ENCODE data around the gene TST. TPM values are rescaled to one million over a fixed set of nuclear protein-coding genes. Genes with fewer than 3 reads are reported as not detected.

The TST gene
- polyA plus RNA-seq, 3 donors: 17.3 to 41.7 (median 34.5) TPM

DNA sequence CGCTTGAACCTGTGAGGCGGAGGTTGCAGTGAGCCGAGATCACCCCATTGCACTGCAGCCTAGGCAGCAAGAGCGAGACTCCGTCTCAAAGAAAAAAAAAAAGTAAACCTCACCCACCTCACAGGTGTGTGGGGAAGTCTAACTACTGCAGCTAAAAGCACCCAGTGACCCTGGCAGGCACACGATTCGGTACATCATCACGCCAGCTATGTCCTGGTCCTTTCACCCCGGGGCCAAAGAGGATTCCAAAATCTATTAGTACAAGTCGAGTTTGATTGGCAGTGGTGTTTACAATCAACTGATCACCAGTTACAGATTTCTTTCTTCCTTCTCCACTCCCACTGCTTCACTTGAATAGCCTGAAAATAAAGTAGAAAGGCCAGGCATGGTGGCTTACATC is 6.3 kb downstream of the TST start:
- DNase-seq: no peak
- Mint-ChIP-seq H3K9me3 (peaks cover 0 to 2% (median 0%) of the 10 kb centered on the region in 7 donors), H3K36me3 (peaks cover 11 to 18% of the 10 kb centered on the region in 2 donors), H3K4me3 (no peak overlapping the region), H3K27ac (peak overlapping the region in 1 of 7 donors; percentile 14), H3K27me3 (ENCODE audit: low read depth in 3 of 3) (peaks cover 5 to 19% (median 8%) of the 10 kb centered on the region in 3 donors), H3K4me1 (peaks cover 14% of the 10 kb centered on the region)
- Histone ChIP-seq H3K36me3 (replicated peaks in 1 of 2; ENCODE audit: control insufficient read depth in 1 of 2, insufficient read depth in 2 of 2, low read length in 2 of 2) (peaks cover 0 to 9% of the 10 kb centered on the region in 2 donors), H3K27ac (ENCODE audit: low read depth in 1 of 2, low read length in 2 of 2) (no peak overlapping the region), H3K27me3 (ENCODE audit: control insufficient read depth in 2 of 2, insufficient read depth in 2 of 2, low read length in 2 of 2) (peaks cover 0 to 9% of the 10 kb centered on the region in 2 donors), H4K20me1 (ENCODE audit: insufficient read depth, low read length) (peaks cover 14% of the 10 kb centered on the region), H3K4me3 (replicated peaks in 1 of 3; ENCODE audit: low read depth in 2 of 3, low read length in 3 of 3) (no peak overlapping the region), H3K4me1 (ENCODE audit: control insufficient read depth in 1 of 2, insufficient read depth in 2 of 2, low read length in 2 of 2) (peaks cover 3 to 8% of the 10 kb centered on the region in 2 donors), H3K79me2 (ENCODE audit: insufficient read depth, low read length) (peaks cover 2% of the 10 kb centered on the region), H3K9ac (ENCODE audit: insufficient read depth, low read length, poor library complexity, severe bottlenecking) (no peak overlapping the region), H3K4me2 (replicated peaks; ENCODE audit: extremely low read depth, low read length, poor library complexity, severe bottlenecking) (no peak overlapping the region), H2AFZ (ENCODE audit: insufficient read depth, low read depth, low read length, poor library complexity, severe bottlenecking) (no peak overlapping the region), H3K9me3 (replicated peaks in 1 of 2; ENCODE audit: control insufficient read depth in 1 of 2, insufficient read depth in 1 of 2, low read length in 2 of 2) (no peaks in the 10 kb centered on the region)
- WGBS (ENCODE audit: insufficient coverage): 94% methylated on average over 3 of the region's 10 CpGs
- intact Hi-C loops (cut with micrococcal nuclease): no loop called here
- TF ChIP-seq, protein P1, sequence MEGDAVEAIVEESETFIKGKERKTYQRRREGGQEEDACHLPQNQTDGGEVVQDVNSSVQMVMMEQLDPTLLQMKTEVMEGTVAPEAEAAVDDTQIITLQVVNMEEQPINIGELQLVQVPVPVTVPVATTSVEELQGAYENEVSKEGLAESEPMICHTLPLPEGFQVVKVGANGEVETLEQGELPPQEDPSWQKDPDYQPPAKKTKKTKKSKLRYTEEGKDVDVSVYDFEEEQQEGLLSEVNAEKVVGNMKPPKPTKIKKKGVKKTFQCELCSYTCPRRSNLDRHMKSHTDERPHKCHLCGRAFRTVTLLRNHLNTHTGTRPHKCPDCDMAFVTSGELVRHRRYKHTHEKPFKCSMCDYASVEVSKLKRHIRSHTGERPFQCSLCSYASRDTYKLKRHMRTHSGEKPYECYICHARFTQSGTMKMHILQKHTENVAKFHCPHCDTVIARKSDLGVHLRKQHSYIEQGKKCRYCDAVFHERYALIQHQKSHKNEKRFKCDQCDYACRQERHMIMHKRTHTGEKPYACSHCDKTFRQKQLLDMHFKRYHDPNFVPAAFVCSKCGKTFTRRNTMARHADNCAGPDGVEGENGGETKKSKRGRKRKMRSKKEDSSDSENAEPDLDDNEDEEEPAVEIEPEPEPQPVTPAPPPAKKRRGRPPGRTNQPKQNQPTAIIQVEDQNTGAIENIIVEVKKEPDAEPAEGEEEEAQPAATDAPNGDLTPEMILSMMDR (IDR thresholded peaks at IDR 0.05): no peak

DNA sequence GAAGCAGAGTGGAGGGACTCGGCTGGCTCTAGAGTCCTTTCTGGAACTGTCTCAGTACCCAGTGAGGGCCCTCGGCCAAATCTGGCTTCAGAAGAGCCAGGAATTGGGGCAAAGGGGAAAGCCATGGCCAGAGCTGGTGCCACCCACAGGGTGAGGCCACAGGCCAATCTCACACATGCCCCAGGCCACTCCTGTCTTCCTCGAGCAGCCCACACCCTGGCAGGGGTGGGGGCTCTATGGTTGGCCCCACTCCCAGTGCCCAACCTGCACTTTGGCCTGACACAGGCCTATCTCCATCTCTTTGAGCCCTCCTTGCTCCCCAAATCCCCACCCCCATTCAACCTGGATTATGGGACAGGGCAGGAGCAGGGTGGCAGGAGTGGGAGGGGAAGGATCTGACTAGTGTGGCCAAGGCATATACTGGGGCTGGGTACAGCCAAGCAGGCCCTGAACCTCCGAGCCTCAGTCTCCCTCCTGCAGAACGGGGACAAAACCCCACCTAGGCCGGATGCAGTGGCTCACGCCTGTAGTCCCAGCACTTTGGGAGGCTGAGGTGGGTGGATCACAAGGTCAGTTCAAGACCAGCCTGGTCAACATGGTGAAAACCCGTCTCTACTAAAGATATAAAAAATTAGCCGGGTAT is 6.9 kb downstream of the TST start:
- peaks cover 12% of the 10 kb centered on the region for H3K4me1 Mint-ChIP-seq
- DNase-seq: no peak
- Histone ChIP-seq H3K4me1 (ENCODE audit: control insufficient read depth in 1 of 2, insufficient read depth in 2 of 2, low read length in 2 of 2) (peaks cover 0 to 2% of the 10 kb centered on the region in 2 donors), H3K4me2 (replicated peaks; ENCODE audit: extremely low read depth, low read length, poor library complexity, severe bottlenecking) (no peak overlapping the region), H2AFZ (ENCODE audit: insufficient read depth, low read depth, low read length, poor library complexity, severe bottlenecking) (no peak overlapping the region), H3K9me3 (replicated peaks in 1 of 2; ENCODE audit: control insufficient read depth in 1 of 2, insufficient read depth in 1 of 2, low read length in 2 of 2) (no peaks in the 10 kb centered on the region), H3K27ac (ENCODE audit: low read depth in 1 of 2, low read length in 2 of 2) (no peak overlapping the region), H3K79me2 (ENCODE audit: insufficient read depth, low read length) (no peaks in the 10 kb centered on the region), H3K9ac (ENCODE audit: insufficient read depth, low read length, poor library complexity, severe bottlenecking) (no peak overlapping the region), H4K20me1 (ENCODE audit: insufficient read depth, low read length) (peaks cover 9% of the 10 kb centered on the region), H3K4me3 (replicated peaks in 1 of 3; ENCODE audit: low read depth in 2 of 3, low read length in 3 of 3) (no peak overlapping the region), H3K27me3 (ENCODE audit: control insufficient read depth in 2 of 2, insufficient read depth in 2 of 2, low read length in 2 of 2) (peaks cover 0 to 9% of the 10 kb centered on the region in 2 donors), H3K36me3 (replicated peaks in 1 of 2; ENCODE audit: control insufficient read depth in 1 of 2, insufficient read depth in 2 of 2, low read length in 2 of 2) (peaks cover 0 to 9% of the 10 kb centered on the region in 2 donors)
- no peak overlapping the region for H3K4me3 Mint-ChIP-seq
- H3K27ac Mint-ChIP-seq: no peak overlapping the region
- peaks cover 9 to 13% of the 10 kb centered on the region in 2 donors for H3K36me3 Mint-ChIP-seq
- peaks cover 0 to 2% (median 0%) of the 10 kb centered on the region in 7 donors for H3K9me3 Mint-ChIP-seq
- TF ChIP-seq, protein P1 (IDR thresholded peaks at IDR 0.05): no peak
- H3K27me3 Mint-ChIP-seq (ENCODE audit: low read depth in 3 of 3): peaks cover 7 to 19% (median 14%) of the 10 kb centered on the region in 3 donors
- intact Hi-C loops (cut with micrococcal nuclease): no loop called here
- 98% methylated on average over 4 of the region's 9 CpGs for WGBS (ENCODE audit: insufficient coverage)

Measured in CD14-positive monocyte (primary cell).